MCF 10A (cell line): ENCODE data around the gene DAO. TPM values are rescaled to one million over a fixed set of nuclear protein-coding genes. Genes with fewer than 3 reads are reported as not detected.
"Not testable (repeated sequence)": the region's sequence is repeated elsewhere in the genome, so short reads cannot be mapped to it uniquely, and the experiment has no call there.

Source experiments
- BruUV-seq: library from RNA; stranded (reverse); fragments of 400-500 nt; replicated peaks from 2 replicates; lab custom pipeline; 2021; lab: Mats Ljungman, UMichigan
- CTCF ChIA-PET: fragments of 300-600 bp; sonication (Branson Sonifier 250); formaldehyde crosslinking; extraction: SDS; loops from one replicate; lab custom pipeline; 2021; ENCODE audit warnings: antibody characterized with exemption, inconsistent platforms; lab: Yijun Ruan, JAX
- POLR2A ChIA-PET: fragments of 300-600, 350-650 bp; sonication (Branson Sonifier 250); formaldehyde crosslinking; extraction: SDS; loops from one replicate; lab custom pipeline; 2020; ENCODE audit warnings: antibody characterized with exemption, inconsistent platforms; lab: Yijun Ruan, JAX
- DNase-seq: peaks from one replicate; pipeline ENCODE4 v3.0.0-alpha.2; 2018; ENCODE audit not compliant: unreplicated experiment
- H3K27ac Mint-ChIP-seq: one replicate; pipeline ENCODE4 v1.8.0; 2022; ENCODE audit warnings: mild to moderate bottlenecking, low read depth, mixed read lengths; ENCODE audit not compliant: unreplicated experiment
- H3K27me3 Mint-ChIP-seq: one replicate; pipeline ENCODE4 v1.8.0; 2022; ENCODE audit warnings: mixed read lengths; ENCODE audit not compliant: insufficient read depth, unreplicated experiment
- H3K36me3 Mint-ChIP-seq: one replicate; pipeline ENCODE4 v1.8.0; 2022; ENCODE audit warnings: mild to moderate bottlenecking, moderate library complexity, mixed read lengths; ENCODE audit not compliant: insufficient read depth, unreplicated experiment
- H3K4me1 Mint-ChIP-seq: one replicate; pipeline ENCODE4 v1.8.0; 2022; ENCODE audit warnings: mixed read lengths; ENCODE audit not compliant: insufficient read depth, unreplicated experiment
- H3K4me3 Mint-ChIP-seq: one replicate; pipeline ENCODE4 v1.8.0; 2022; ENCODE audit warnings: mild to moderate bottlenecking, moderate library complexity, mixed read lengths; ENCODE audit not compliant: unreplicated experiment
- H3K9me3 Mint-ChIP-seq: one replicate; pipeline ENCODE4 v1.8.0; 2022; ENCODE audit warnings: mixed read lengths; ENCODE audit not compliant: unreplicated experiment
- intact Hi-C: fragments of 100-400 bp; cut with micrococcal nuclease; formaldehyde crosslinking; loops from 2 replicates; pipeline ENCODE4 v1.14.1; 2022
- total RNA-seq: library from RNA; stranded (reverse); gene quantifications from 2 replicates; pipeline ENCODE4 v1.2.3, GENCODE V29; 2022
- TF ChIP-seq, protein P1 (sequence below): fragments of 200-600 bp; IDR thresholded peaks from one replicate; pipeline ENCODE4 v1.8.0; 2022; ENCODE audit warnings: antibody characterized with exemption, mild to moderate bottlenecking; ENCODE audit not compliant: unreplicated experiment

The DAO gene
- total RNA-seq, 1 experiment from 2014 or later = not detected

DNA sequence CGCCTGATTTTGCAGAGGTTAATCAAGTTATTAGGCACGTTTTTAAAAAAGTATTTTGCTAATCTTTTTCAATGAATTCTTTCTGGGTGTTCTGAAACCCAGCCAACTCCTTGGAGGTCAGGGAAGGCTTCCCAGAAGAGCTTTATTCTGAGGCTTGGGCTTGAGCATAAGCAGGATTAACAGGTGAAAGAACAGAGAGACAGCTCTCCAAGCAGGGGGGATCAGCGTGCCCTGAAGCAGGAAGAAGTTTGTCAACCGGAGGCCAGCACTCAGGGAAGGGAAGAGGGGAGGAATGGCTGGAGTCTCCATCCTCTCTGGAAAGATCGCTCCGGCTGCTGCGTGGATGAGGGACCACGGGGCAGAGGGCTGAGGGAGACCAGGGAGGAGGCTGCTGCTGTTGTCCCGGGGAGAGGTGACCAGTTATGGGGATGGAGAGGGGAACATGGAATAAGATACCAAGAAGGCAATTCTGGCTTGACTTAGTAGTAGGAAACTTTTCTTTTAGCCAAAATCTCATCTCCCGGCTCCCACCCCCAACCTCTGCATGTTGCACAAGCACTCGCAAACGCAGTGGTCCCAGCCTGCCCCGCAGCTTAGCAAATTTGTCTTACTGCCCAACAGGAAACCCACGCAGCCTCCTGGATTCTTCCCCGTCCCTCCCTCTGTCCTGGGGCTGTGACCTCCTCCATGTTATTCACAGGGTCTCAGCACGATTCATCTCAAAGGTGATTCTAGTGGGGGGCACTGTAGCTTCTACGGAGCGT is 21.4 kb upstream of the DAO start:
- TF ChIP-seq, protein P1, sequence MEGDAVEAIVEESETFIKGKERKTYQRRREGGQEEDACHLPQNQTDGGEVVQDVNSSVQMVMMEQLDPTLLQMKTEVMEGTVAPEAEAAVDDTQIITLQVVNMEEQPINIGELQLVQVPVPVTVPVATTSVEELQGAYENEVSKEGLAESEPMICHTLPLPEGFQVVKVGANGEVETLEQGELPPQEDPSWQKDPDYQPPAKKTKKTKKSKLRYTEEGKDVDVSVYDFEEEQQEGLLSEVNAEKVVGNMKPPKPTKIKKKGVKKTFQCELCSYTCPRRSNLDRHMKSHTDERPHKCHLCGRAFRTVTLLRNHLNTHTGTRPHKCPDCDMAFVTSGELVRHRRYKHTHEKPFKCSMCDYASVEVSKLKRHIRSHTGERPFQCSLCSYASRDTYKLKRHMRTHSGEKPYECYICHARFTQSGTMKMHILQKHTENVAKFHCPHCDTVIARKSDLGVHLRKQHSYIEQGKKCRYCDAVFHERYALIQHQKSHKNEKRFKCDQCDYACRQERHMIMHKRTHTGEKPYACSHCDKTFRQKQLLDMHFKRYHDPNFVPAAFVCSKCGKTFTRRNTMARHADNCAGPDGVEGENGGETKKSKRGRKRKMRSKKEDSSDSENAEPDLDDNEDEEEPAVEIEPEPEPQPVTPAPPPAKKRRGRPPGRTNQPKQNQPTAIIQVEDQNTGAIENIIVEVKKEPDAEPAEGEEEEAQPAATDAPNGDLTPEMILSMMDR = no peak
- DNase-seq = no peak
- intact Hi-C loops = loop anchor here (10.0 kb wide), 1 partner anchor 236 kb away; the partner anchor contains the start of genes ALKBH2 and UNG
- H3K27ac Mint-ChIP-seq = peak overlapping the region; percentile 87
- H3K36me3 Mint-ChIP-seq = peaks cover 7% of the 10 kb centered on the region
- CTCF ChIA-PET = interaction anchor here (1.2 to 1.9 kb wide), 2 partner anchors 92 to 234 kb away, joined by 3 to 8 read pairs; partner anchors contain the start of gene ALKBH2
- peak overlapping the region; percentile 80 for H3K4me3 Mint-ChIP-seq
- POLR2A ChIA-PET = interaction anchor here (0.7 to 4.3 kb wide), 9 partner anchors 13 to 297 kb away, joined by 5 to 26 read pairs (median 15); partner anchors contain the start of genes ALKBH2, ISCU and SART3
- H3K4me1 Mint-ChIP-seq = peaks cover 33% of the 10 kb centered on the region
- H3K27me3 Mint-ChIP-seq = no peaks in the 10 kb centered on the region
- BruUV-seq = no TSS peak
- peaks cover 6% of the 10 kb centered on the region for H3K9me3 Mint-ChIP-seq

DNA sequence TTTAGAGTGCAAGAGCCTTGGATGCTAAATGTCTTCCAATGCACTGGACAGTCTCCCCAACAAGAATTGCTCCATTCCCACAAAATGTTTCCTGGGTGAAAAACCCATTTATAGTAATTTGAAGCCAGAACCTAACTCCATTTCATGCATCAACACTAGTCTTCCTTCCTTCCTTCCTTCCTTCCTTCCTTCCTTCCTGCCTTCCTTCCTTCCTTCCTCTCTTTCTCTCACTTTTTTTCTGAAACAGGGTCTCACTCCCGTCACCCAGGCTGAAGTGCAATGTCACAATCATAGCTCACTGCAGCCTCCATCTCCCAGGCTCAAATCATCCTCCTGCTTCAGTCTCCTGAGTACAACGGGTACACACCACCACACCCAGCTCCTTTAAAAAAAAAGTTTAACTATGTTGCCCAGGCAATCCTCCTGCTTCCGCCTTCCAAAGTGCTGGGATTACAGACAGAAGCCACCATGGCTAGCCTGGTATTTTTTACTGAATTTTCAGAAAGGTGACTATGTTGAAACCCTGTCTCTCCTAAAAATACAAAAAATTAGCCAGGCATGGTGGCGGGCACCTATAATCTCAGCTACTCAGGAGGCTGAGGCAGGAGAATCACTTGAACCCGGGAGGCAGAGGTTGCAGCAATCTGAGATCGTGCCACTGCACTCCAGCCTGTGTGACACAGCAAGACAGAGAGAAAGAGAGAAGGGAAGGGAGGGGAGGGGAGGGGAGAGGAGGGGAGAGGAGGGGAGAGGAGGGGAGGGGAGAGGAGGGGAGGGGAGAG is 20.6 kb upstream of the DAO start:
- not testable (repeated sequence) for H3K27ac Mint-ChIP-seq, BruUV-seq, H3K9me3 Mint-ChIP-seq, DNase-seq, H3K27me3 Mint-ChIP-seq, H3K36me3 Mint-ChIP-seq
- CTCF ChIA-PET = interaction anchor here (0.7 kb wide), 1 partner anchor 91 kb away, joined by 4 read pairs; no protein-coding TSS in a partner anchor
- POLR2A ChIA-PET = interaction anchor here (2.5 to 4.3 kb wide), 4 partner anchors 21 to 298 kb away, joined by 15 to 26 read pairs (median 20); partner anchors contain the start of genes ALKBH2, ISCU and SART3
- Mint-ChIP-seq H3K4me1 (peaks cover 25% of the 10 kb centered on the region), H3K4me3 (peak overlapping the region; percentile 80)
- intact Hi-C loops = loop anchor here (10.0 kb wide), 1 partner anchor 235 kb away; the partner anchor contains the start of genes ALKBH2 and UNG

DNA sequence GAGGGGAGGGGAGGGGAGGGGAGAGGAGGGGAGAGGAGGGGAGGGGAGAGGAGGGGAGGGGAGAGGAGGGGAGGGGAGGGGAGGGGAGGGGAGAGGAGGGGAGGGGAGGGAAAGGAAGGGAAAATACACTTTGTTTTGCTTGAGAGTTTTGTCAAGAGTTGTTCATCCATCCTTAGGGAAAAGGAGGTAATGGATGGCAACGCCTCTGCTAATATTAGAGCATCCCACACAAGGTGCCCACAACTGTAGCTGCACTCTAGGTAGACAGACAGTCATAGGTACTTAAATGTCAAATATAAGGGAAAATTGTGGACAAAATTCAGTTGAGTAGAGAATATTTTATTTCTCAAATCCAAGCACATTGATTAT is 20.0 kb upstream of the DAO start:
- no peak overlapping the region for H3K4me3 Mint-ChIP-seq
- no peaks in the 10 kb centered on the region for H3K36me3 Mint-ChIP-seq
- no peak overlapping the region for H3K27ac Mint-ChIP-seq
- intact Hi-C loops = loop anchor here (10.0 kb wide), 1 partner anchor 235 kb away; the partner anchor contains the start of genes ALKBH2 and UNG
- no peak for DNase-seq
- H3K4me1 Mint-ChIP-seq = peaks cover 19% of the 10 kb centered on the region
- peaks cover 7% of the 10 kb centered on the region for H3K9me3 Mint-ChIP-seq
- BruUV-seq = no TSS peak
- POLR2A ChIA-PET = no interaction called here
- H3K27me3 Mint-ChIP-seq = no peaks in the 10 kb centered on the region
- CTCF ChIA-PET = no interaction called here
- TF ChIP-seq, protein P1 = no peak

DNA sequence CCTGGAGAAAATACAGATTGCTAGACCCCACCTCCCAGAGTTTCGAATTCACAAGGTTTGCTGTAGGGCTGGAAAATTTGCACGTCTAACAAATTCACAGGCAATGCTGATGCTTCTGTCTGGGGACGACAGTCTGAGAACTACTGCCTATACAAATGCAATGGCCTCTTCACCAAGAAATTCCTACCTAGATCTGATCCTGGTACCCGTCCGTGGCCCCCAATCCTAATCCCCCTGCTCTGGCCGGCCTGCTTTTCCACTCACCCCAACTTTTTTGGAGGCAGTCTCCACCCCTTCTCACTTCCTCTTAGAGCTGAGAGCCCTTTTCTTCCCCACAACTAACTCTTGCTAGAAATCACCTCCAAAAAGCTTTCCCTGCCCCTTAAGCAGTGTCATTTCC is 19.4 kb upstream of the DAO start:
- ChIA-PET POLR2A (no interaction called here), CTCF (no interaction called here)
- intact Hi-C loops = no loop called here
- Mint-ChIP-seq H3K27me3 (no peaks in the 10 kb centered on the region), H3K4me1 (peaks cover 18% of the 10 kb centered on the region), H3K4me3 (no peak overlapping the region), H3K36me3 (no peaks in the 10 kb centered on the region), H3K9me3 (peaks cover 7% of the 10 kb centered on the region), H3K27ac (no peak overlapping the region)
- TF ChIP-seq, protein P1 = no peak
- BruUV-seq = no TSS peak
- DNase-seq = no peak
